K562 (cell line): Measurements from ENCODE around the gene MRPL58. TPM values are rescaled to one million over a fixed set of nuclear protein-coding genes. Genes with fewer than 3 reads are reported as not detected.

ENCODE experiments used
- HDAC2 ChIP-seq: fragments of 450-650 bp; IDR thresholded peaks from 2 replicates; pipeline ENCODE4 v1.6.1; 2016; ENCODE audit warnings: mild to moderate bottlenecking
- LEF1 ChIP-seq: fragments of 450-650 bp; IDR thresholded peaks from 2 replicates; pipeline ENCODE4 v1.6.1; 2016; ENCODE audit warnings: mild to moderate bottlenecking
- TAF1 ChIP-seq: IDR thresholded peaks from 2 replicates; pipeline ENCODE4 v1.6.1; 2011; ENCODE audit warnings: mild to moderate bottlenecking, low read length, moderate library complexity; ENCODE audit not compliant: insufficient read depth, control insufficient read depth, severe bottlenecking; ENCODE audit errors: extremely low read depth
- ZFPM2 ChIP-seq: fragments of 250-450 bp; sonication (Bioruptor Pico); IDR thresholded peaks from 2 replicates; pipeline ENCODE4 v1.5.1; 2022; ENCODE audit warnings: mild to moderate bottlenecking
- polyA plus RNA-seq, 8 experiments: library from polyadenylated mRNA; depleted of rRNA in 4 of 8; stranded (reverse) in 5 of 8; unstranded in 3 of 8; fragments of >200 nt; fragmentation: Nextera tagmentation in 2 of 8; fragmentation: Illumina TruSeq in 1 of 8; extraction: Ambion mirVana in 2 of 8; extraction: Trizol in 1 of 8; gene quantifications; 2 replicates each; pipeline versions ENCODE4 v1.2.1 to v1.2.3, GENCODE V29; 2011 to 2014; ENCODE audit warnings: inconsistent platforms in 1 of 8, missing spikeins in 1 of 8
- total RNA-seq, 7 experiments: library from RNA; depleted of rRNA in 6 of 7; stranded (reverse); fragments of >200 nt in 6 of 7; fragmentation: Illumina TruSeq in 2 of 7; extraction: Trizol in 2 of 7; gene quantifications; 2 replicates each; pipeline versions ENCODE4 v1.2.1 to v1.2.3, GENCODE V29; 2011 to 2021; ENCODE audit warnings: low replicate concordance in 1 of 7
- TF ChIP-seq, protein P1 (sequence below): fragments of 250-450 bp; sonication (Bioruptor Pico); IDR thresholded peaks from 2 replicates; pipeline ENCODE4 v1.4.0; 2020; ENCODE audit warnings: mild to moderate bottlenecking
- TF ChIP-seq, protein P2 (sequence below): sonication (generic); formaldehyde crosslinking; IDR thresholded peaks from 2 replicates; pipeline ENCODE4 v1.8.0; 2022; ENCODE audit warnings: mild to moderate bottlenecking, low read depth, missing genetic modification reagents
- TF ChIP-seq, protein P3 (sequence below), 3 experiments: fragments of 200-800 bp in 1 of 3; fragments of 250-450 bp in 1 of 3; fragments of 450-650 bp in 1 of 3; sonication (Bioruptor Pico) in 1 of 3; sonication (Bioruptor generic) in 1 of 3; formaldehyde crosslinking in 1 of 3; IDR thresholded peaks; 2 replicates each; pipeline versions ENCODE4 v1.6.1 to v1.8.0; 2016 to 2022; ENCODE audit warnings: mild to moderate bottlenecking in 2 of 3, missing genetic modification characterization in 2 of 3, missing compliant biosample characterization in 1 of 3, moderate library complexity in 1 of 3

The MRPL58 gene
- total and polyA plus RNA-seq, 9 of the 15 experiments (the other 6 are each of a cell fraction or from before 2014, with no cell fraction given) = 30.8 to 107 (median 72.4) TPM

GRCh38 chr17:74990581-74991105 lies 21.8 kb upstream of the MRPL58 start (continued):
- TF ChIP-seq, protein P1, sequence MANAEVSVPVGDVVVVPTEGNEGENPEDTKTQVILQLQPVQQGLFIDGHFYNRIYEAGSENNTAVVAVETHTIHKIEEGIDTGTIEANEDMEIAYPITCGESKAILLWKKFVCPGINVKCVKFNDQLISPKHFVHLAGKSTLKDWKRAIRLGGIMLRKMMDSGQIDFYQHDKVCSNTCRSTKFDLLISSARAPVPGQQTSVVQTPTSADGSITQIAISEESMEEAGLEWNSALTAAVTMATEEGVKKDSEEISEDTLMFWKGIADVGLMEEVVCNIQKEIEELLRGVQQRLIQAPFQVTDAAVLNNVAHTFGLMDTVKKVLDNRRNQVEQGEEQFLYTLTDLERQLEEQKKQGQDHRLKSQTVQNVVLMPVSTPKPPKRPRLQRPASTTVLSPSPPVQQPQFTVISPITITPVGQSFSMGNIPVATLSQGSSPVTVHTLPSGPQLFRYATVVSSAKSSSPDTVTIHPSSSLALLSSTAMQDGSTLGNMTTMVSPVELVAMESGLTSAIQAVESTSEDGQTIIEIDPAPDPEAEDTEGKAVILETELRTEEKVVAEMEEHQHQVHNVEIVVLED (CRISPR knock-in tag) = no peak
- TF ChIP-seq, protein P2, sequence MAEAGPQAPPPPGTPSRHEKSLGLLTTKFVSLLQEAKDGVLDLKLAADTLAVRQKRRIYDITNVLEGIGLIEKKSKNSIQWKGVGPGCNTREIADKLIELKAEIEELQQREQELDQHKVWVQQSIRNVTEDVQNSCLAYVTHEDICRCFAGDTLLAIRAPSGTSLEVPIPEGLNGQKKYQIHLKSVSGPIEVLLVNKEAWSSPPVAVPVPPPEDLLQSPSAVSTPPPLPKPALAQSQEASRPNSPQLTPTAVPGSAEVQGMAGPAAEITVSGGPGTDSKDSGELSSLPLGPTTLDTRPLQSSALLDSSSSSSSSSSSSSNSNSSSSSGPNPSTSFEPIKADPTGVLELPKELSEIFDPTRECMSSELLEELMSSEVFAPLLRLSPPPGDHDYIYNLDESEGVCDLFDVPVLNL (CRISPR knock-in tag) = no peak
- no peak for TF ChIP-seq HDAC2
- no peak for TF ChIP-seq TAF1
- TF ChIP-seq ZFPM2 = no peak
- TF ChIP-seq LEF1 = no peak
- TF ChIP-seq, protein P3, sequence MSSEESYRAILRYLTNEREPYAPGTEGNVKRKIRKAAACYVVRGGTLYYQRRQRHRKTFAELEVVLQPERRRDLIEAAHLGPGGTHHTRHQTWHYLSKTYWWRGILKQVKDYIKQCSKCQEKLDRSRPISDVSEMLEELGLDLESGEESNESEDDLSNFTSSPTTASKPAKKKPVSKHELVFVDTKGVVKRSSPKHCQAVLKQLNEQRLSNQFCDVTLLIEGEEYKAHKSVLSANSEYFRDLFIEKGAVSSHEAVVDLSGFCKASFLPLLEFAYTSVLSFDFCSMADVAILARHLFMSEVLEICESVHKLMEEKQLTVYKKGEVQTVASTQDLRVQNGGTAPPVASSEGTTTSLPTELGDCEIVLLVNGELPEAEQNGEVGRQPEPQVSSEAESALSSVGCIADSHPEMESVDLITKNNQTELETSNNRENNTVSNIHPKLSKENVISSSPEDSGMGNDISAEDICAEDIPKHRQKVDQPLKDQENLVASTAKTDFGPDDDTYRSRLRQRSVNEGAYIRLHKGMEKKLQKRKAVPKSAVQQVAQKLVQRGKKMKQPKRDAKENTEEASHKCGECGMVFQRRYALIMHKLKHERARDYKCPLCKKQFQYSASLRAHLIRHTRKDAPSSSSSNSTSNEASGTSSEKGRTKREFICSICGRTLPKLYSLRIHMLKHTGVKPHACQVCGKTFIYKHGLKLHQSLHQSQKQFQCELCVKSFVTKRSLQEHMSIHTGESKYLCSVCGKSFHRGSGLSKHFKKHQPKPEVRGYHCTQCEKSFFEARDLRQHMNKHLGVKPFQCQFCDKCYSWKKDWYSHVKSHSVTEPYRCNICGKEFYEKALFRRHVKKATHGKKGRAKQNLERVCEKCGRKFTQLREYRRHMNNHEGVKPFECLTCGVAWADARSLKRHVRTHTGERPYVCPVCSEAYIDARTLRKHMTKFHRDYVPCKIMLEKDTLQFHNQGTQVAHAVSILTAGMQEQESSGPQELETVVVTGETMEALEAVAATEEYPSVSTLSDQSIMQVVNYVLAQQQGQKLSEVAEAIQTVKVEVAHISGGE (CRISPR knock-in tag; IDR thresholded peaks at IDR 0.05) = no peak
- TF ChIP-seq, all 486 proteins: peak for 0
